Kidney (tissue), 14 donors: ENCODE data around the gene ILKAP. TPM values are rescaled to one million over a fixed set of nuclear protein-coding genes. Genes with fewer than 3 reads are reported as not detected.

ENCODE experiments used
- DNase-seq, 5 donors: peaks; one replicate each; pipeline ENCODE4 v3.0.0-alpha.2; 2013 to 2020
- FAIRE-seq: peaks from 2 replicates; lab custom pipeline; 2012; peaks lifted over from hg19 to GRCh38; lab: Jason Lieb, UNC
- H3K27ac ChIP-seq, 2 donors: one replicate each; pipeline ENCODE4 v1.7.0; 2013; ENCODE audit warnings: low read depth in 2 of 2, low read length in 2 of 2, inconsistent platforms in 1 of 2
- H3K27me3 ChIP-seq: one replicate; pipeline ENCODE4 v1.7.1; 2013; ENCODE audit warnings: low read length, inconsistent platforms; ENCODE audit not compliant: control insufficient read depth, insufficient read depth
- H3K36me3 ChIP-seq, 3 donors: one replicate each; pipeline versions ENCODE4 v1.7.0 to v1.7.1; 2013; ENCODE audit warnings: low read length in 3 of 3, control low read depth in 1 of 3, inconsistent platforms in 1 of 3; ENCODE audit not compliant: insufficient read depth in 3 of 3, control insufficient read depth in 2 of 3
- H3K4me1 ChIP-seq, 3 donors: one replicate each; pipeline versions ENCODE4 v1.7.0 to v1.7.1; 2013; ENCODE audit warnings: low read length in 3 of 3, inconsistent platforms in 1 of 3, low read depth in 1 of 3; ENCODE audit not compliant: control insufficient read depth in 2 of 3, insufficient read depth in 2 of 3
- H3K4me3 ChIP-seq, 3 donors: one replicate each; pipeline versions ENCODE4 v1.7.0 to v1.8.1; 2013; ENCODE audit warnings: low read length in 3 of 3, control low read depth in 1 of 3, inconsistent platforms in 1 of 3
- H3K9ac ChIP-seq, 3 donors: one replicate each; pipeline versions ENCODE4 v1.7.0 to v1.7.1; 2013; ENCODE audit warnings: low read length in 3 of 3, control low read depth in 1 of 3, inconsistent platforms in 1 of 3
- H3K9me3 ChIP-seq, 3 donors: one replicate each; pipeline versions ENCODE4 v1.7.0 to v1.7.1; 2013; ENCODE audit warnings: low read length in 3 of 3, control low read depth in 1 of 3, inconsistent platforms in 1 of 3; ENCODE audit not compliant: control insufficient read depth in 2 of 3, insufficient read depth in 1 of 3
- CTCF ChIP-seq: IDR thresholded peaks from 3 replicates; pipeline ENCODE4 v1.5.1; 2012; ENCODE audit warnings: mild to moderate bottlenecking, moderate library complexity, borderline replicate concordance; ENCODE audit not compliant: insufficient read depth; ENCODE audit errors: extremely low read depth
- intact Hi-C: fragments of 100-400 bp; cut with DNase I; formaldehyde crosslinking; loops from one replicate; pipeline ENCODE4 v1.11.1; 2022
- polyA plus RNA-seq: library from polyadenylated mRNA; stranded (reverse); fragments of 350-450 nt; fragmentation: Illumina TruSeq; extraction: RNeasy Lipid Tissue Mini Kit (QIAGEN cat#74804); gene quantifications from one replicate; pipeline ENCODE4 v1.2.3, GENCODE V29; 2014; ENCODE audit warnings: low read depth, low replicate concordance; ENCODE audit not compliant: insufficient read depth
- total RNA-seq: library from RNA; stranded (reverse); fragmentation: NEBNext Ultra II Directional; extraction: Animal tissue kit (Norgen Biotek cat#: 25700); gene quantifications from one replicate; pipeline ENCODE4 v1.2.1, GENCODE V29; 2021
- donor health status: control.
- donor health status: control.
- donor health status: control.
- donor health status: control.
- donor health status: control.
- donor health status: DM: yes; HTN: yes; CAD: no.
- donor health status: Normal renal cell carcinoma (clear cell type).

ILKAP gene
- total and polyA plus RNA-seq, 2 donors from 2014 or later: 38.4 to 47.7 TPM

GRCh38 chr2:238154570-238154969 lies 48.9 kb downstream of the ILKAP start:
- H3K4me3 ChIP-seq: no peak overlapping the region
- no peak overlapping the region for H3K27ac ChIP-seq
- DNase-seq (peak in 1 of 5 donors; percentile 63), FAIRE-seq (no peak)
- TF ChIP-seq CTCF: no peak
- no peaks in the 10 kb centered on the region for H3K4me1 ChIP-seq
- no peak overlapping the region for H3K9ac ChIP-seq
- H3K36me3 ChIP-seq: no peaks in the 10 kb centered on the region
- no peaks in the 10 kb centered on the region for H3K9me3 ChIP-seq
- intact Hi-C loops: no loop called here
- H3K27me3 ChIP-seq: no peaks in the 10 kb centered on the region

- DNase-seq (peak in 1 of 5 donors; percentile 56), FAIRE-seq (no peak)
- intact Hi-C loops: no loop called here
- H3K36me3 ChIP-seq: no peaks in the 10 kb centered on the region
- H3K4me1 ChIP-seq: no peaks in the 10 kb centered on the region
- H3K9me3 ChIP-seq: no peaks in the 10 kb centered on the region
- H3K4me3 ChIP-seq: no peak overlapping the region
- no peak overlapping the region for H3K27ac ChIP-seq
- no peak overlapping the region for H3K9ac ChIP-seq
- no peaks in the 10 kb centered on the region for H3K27me3 ChIP-seq
- no peak for TF ChIP-seq CTCF
These were observed 50.5 kb downstream of the ILKAP start for GRCh38 chr2:238152771-238153688.

GRCh38 chr2:238151628-238152235 lies 51.8 kb downstream of the ILKAP start:
- TF ChIP-seq CTCF: no peak
- intact Hi-C loops: no loop called here
- no peaks in the 10 kb centered on the region for H3K9me3 ChIP-seq
- no peaks in the 10 kb centered on the region for H3K36me3 ChIP-seq
- H3K4me1 ChIP-seq: no peaks in the 10 kb centered on the region
- H3K27me3 ChIP-seq: no peaks in the 10 kb centered on the region
- FAIRE-seq (no peak), DNase-seq (peak in 1 of 5 donors; percentile 52)
- no peak overlapping the region for H3K27ac ChIP-seq
- H3K4me3 ChIP-seq: no peak overlapping the region
- no peak overlapping the region for H3K9ac ChIP-seq
